Left ventricle myocardium inferior (tissue), 1 donor: Measurements from ENCODE around the gene SPTBN2. TPM values are rescaled to one million over a fixed set of nuclear protein-coding genes. Genes with fewer than 3 reads are reported as not detected.

Experiments
- DNase-seq: peaks from one replicate; pipeline ENCODE4 v3.0.0-alpha.2; 2020
- H3K27ac ChIP-seq: fragments of 200-600 bp; replicated peaks from 2 replicates; pipeline ENCODE4 v1.8.0; 2021
- H3K27me3 ChIP-seq: fragments of 200-600 bp; 2 replicates; pipeline ENCODE4 v1.8.0; 2021; ENCODE audit warnings: low read depth
- H3K36me3 ChIP-seq: fragments of 200-600 bp; 2 replicates; pipeline ENCODE4 v1.8.0; 2021
- H3K4me1 ChIP-seq: fragments of 200-600 bp; 2 replicates; pipeline ENCODE4 v1.8.0; 2021
- H3K4me3 ChIP-seq: fragments of 200-600 bp; 2 replicates; pipeline ENCODE4 v1.8.0; 2021; ENCODE audit warnings: mild to moderate bottlenecking, moderate library complexity
- H3K9me3 ChIP-seq: fragments of 200-600 bp; replicated peaks from 2 replicates; pipeline ENCODE4 v1.8.0; 2021
- CTCF ChIP-seq: fragments of 200-600 bp; IDR thresholded peaks from 2 replicates; pipeline ENCODE4 v1.8.0; 2021; ENCODE audit warnings: antibody characterized with exemption, mild to moderate bottlenecking, borderline replicate concordance
- intact Hi-C: fragments of 100-400 bp; cut with micrococcal nuclease; formaldehyde crosslinking; loops from one replicate; pipeline ENCODE4 v1.11.0; 2022
- total RNA-seq: library from RNA; stranded (reverse); fragmentation: NEBNext Ultra II Directional; extraction: Animal tissue kit (Norgen Biotek cat#: 25700); gene quantifications from one replicate; pipeline ENCODE4 v1.2.1, GENCODE V29; 2021
- donor health status: DM: no; HTN: yes; CAD: no; lungs with severe emphysema.

Gene SPTBN2
- total RNA-seq, 1 donor from 2014 or later = 0.77 TPM

DNA sequence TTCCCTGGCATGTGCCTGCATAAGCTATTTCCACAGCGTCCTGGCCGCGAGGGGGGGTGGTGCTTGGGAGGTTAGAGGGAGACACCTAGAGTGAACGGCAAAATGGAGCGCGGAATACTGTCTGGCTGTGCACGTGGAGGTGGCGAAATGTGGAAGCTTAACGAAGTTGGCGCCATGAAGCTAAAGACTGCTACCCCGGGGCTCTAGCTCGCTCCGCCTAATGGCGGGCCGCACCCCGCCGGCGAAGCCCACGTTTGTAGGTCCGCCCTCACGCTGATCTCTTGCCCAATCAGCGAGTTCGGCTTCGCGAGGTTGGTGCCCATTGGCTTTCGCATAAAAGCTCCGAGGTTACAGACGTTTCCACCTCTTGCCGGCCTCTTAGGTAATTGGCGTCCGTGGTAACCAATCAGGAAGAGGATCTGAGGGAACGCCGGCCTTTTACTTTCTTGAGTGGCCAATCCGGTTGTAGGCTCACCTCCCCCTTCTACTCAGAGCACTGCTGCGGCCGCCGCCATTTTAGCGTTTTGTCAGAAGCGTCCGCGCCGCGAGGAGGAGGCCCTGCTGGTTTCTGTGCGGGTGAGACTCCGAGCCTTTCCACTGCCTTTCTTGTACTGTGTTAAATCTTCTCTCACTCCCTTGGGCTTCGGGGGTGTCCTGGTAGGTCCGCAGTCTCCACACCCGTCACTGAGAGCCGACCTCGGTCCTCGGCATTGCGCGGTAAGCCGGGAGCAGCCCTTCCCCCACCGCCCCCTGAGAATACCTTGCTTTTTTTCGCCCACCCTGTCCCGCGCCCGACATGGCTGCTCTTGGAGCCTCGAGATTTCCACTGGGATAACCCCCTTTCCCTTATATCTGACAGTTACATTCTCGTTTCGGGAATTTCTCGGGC is 90.6 kb downstream of the SPTBN2 start, which contains the start of gene RBM4:
Gene RBM4, plus strand, starts transcription at position 527 of the 889 bp plus-strand sequence. CDS start 1,009 bp downstream, outside the sequence.
- H3K4me3 ChIP-seq = peak within 1 kb of the TSS; percentile 88
- intact Hi-C loops = no loop called here
- H3K4me1 ChIP-seq = peaks cover 70% of the 10 kb centered on the region
- peak; percentile 96 for DNase-seq
- no peaks in the 10 kb centered on the region for H3K9me3 ChIP-seq
- TF ChIP-seq CTCF = no peak
- peaks cover 34% of the 10 kb centered on the region for H3K36me3 ChIP-seq
- H3K27me3 ChIP-seq = no peaks in the 10 kb centered on the region
- peak within 1 kb of the TSS; percentile 94 for H3K27ac ChIP-seq

DNA sequence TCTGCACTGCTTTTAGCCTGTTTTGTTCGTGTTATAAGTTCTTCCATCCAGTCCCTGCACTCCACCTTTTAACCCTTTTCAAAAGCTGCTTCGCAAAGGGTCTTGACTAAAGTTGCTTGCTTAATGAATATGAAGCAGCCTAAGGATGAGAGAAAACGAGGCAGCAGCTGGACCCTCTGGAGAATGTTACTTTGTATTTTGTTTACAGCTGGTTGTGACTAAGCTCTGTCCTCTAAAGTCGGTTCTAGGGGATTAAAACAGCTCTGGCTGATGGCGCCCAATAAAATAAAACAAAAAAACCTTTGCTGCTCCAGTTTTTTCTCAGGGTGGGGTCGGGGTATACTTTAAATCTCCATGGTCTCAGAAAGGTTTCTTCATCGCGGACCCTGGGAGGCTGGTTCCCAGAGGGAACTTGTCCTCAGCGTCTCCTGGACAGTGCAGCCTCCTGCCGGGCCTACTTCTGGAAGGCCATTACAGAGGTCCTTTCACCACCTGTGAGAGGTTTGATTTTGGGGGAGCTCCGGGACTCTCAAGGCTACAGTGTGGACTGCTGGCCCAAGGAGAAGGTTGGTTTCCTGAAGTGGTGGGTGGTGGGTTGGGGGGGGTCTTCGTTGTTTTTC is 91.3 kb downstream of the SPTBN2 start:
- intact Hi-C loops = no loop called here
- peak overlapping the region; percentile 88 for H3K4me3 ChIP-seq
- H3K27ac ChIP-seq = peak overlapping the region; percentile 94
- no peak for TF ChIP-seq CTCF
- no peak for DNase-seq
- peaks cover 63% of the 10 kb centered on the region for H3K4me1 ChIP-seq
- H3K9me3 ChIP-seq = no peaks in the 10 kb centered on the region
- peaks cover 34% of the 10 kb centered on the region for H3K36me3 ChIP-seq
- H3K27me3 ChIP-seq = no peaks in the 10 kb centered on the region

GRCh38 chr11:66636411-66636810 is 92.6 kb downstream of the SPTBN2 start:
- Histone ChIP-seq H3K9me3 (no peaks in the 10 kb centered on the region), H3K4me1 (peaks cover 60% of the 10 kb centered on the region), H3K4me3 (no peak overlapping the region), H3K27ac (no peak overlapping the region), H3K27me3 (no peaks in the 10 kb centered on the region), H3K36me3 (peaks cover 23% of the 10 kb centered on the region)
- no peak for DNase-seq
- no peak for TF ChIP-seq CTCF
- intact Hi-C loops = no loop called here

Other genes with a start within 250 kb of the SPTBN2 start
- 13.6 TPM for gene DPP3, start 248.8 kb downstream of the SPTBN2 start, total RNA-seq
- 16.9 TPM for gene BBS1, start 218.6 kb downstream of the SPTBN2 start, total RNA-seq
- gene ZDHHC24, start 183.2 kb downstream of the SPTBN2 start, total RNA-seq = 5.2 TPM
- not detected for gene ACTN3, start 182.3 kb downstream of the SPTBN2 start, total RNA-seq
- gene CTSF, start 160.6 kb downstream of the SPTBN2 start, total RNA-seq = 48.6 TPM
- 0.41 TPM for gene CCDC87, start 136.2 kb downstream of the SPTBN2 start, total RNA-seq
- 25.3 TPM for gene CCS, start 136.0 kb downstream of the SPTBN2 start, total RNA-seq
- 37.9 TPM for gene RBM14, start 112.6 kb downstream of the SPTBN2 start, total RNA-seq
- gene RBM4, start 90.5 kb downstream of the SPTBN2 start, total RNA-seq = 57.1 TPM
- 11.8 TPM for gene RBM4B, start 51.3 kb downstream of the SPTBN2 start, total RNA-seq
- gene RCE1, start 114.2 kb upstream of the SPTBN2 start, total RNA-seq = 5.1 TPM
- 13.5 TPM for gene LRFN4, start 127.8 kb upstream of the SPTBN2 start, total RNA-seq
- gene PC, start 229.2 kb upstream of the SPTBN2 start, total RNA-seq = 10.3 TPM
- gene C11orf86, start 246.1 kb upstream of the SPTBN2 start, total RNA-seq = not detected